ENCODE results near the gene EQTN.
"Not testable (repeated sequence)": the region's sequence is repeated elsewhere in the genome, so short reads cannot be mapped to it uniquely, and the experiment has no call there.

Gene EQTN

DNA sequence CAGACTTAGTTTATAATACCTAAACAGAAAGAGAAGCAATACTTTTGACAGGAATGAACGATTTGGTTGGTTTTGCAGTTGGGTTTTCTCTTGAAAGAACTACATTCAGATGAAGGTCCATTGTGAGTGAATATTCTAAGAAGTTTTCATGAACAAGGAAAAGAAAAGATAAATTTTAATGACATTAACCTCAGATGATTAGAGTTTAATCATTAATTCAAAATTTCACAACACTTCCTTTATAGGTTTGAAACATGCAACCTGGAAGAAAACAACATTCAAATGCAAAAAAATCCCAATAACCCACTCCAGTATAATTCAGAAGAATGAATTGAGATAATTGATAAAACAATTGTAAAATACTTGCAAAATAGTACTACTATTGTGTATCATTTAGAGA is 23.8 kb downstream of the EQTN start:
- Histone ChIP-seq H3K4me1 (ENCODE audit: control insufficient read depth in 2 of 2, insufficient read depth in 2 of 2, low read length in 2 of 2) (no peaks in the 10 kb centered on the region), H3K36me3 (ENCODE audit: control insufficient read depth in 2 of 2, insufficient read depth in 2 of 2, low read length in 2 of 2) (no peaks in the 10 kb centered on the region), H3K9ac (ENCODE audit: low read depth in 1 of 2, low read length in 2 of 2) (no peak overlapping the region), H3K9me3 (ENCODE audit: control insufficient read depth in 2 of 2, low read length in 2 of 2) (no peaks in the 10 kb centered on the region), H3K4me3 (ENCODE audit: low read length in 2 of 2) (no peak overlapping the region), H3K27ac (ENCODE audit: low read depth in 2 of 2, low read length in 2 of 2) (no peak overlapping the region), H3K27me3 (ENCODE audit: control insufficient read depth in 2 of 2, insufficient read depth in 2 of 2, low read length in 2 of 2) (no peaks in the 10 kb centered on the region)

- H3K4me1 ChIP-seq (ENCODE audit: control insufficient read depth in 2 of 2, insufficient read depth in 2 of 2, low read length in 2 of 2) = no peaks in the 10 kb centered on the region
- H3K27me3 ChIP-seq (ENCODE audit: control insufficient read depth in 2 of 2, insufficient read depth in 2 of 2, low read length in 2 of 2) = no peaks in the 10 kb centered on the region
- no peak overlapping the region for H3K27ac ChIP-seq (ENCODE audit: low read depth in 2 of 2, low read length in 2 of 2)
- H3K4me3 ChIP-seq (ENCODE audit: low read length in 2 of 2) = no peak overlapping the region
- H3K36me3 ChIP-seq (ENCODE audit: control insufficient read depth in 2 of 2, insufficient read depth in 2 of 2, low read length in 2 of 2) = no peaks in the 10 kb centered on the region
- H3K9ac ChIP-seq (ENCODE audit: low read depth in 1 of 2, low read length in 2 of 2) = no peak overlapping the region
- no peaks in the 10 kb centered on the region for H3K9me3 ChIP-seq (ENCODE audit: control insufficient read depth in 2 of 2, low read length in 2 of 2)
Measured at GRCh38 chr9:27272103-27272502, 24.8 kb downstream of the EQTN start.

- Histone ChIP-seq H3K4me3 (ENCODE audit: low read length in 2 of 2) (no peak overlapping the region), H3K36me3 (ENCODE audit: control insufficient read depth in 2 of 2, insufficient read depth in 2 of 2, low read length in 2 of 2) (no peaks in the 10 kb centered on the region), H3K27ac (ENCODE audit: low read depth in 2 of 2, low read length in 2 of 2) (no peak overlapping the region), H3K4me1 (ENCODE audit: control insufficient read depth in 2 of 2, insufficient read depth in 2 of 2, low read length in 2 of 2) (no peaks in the 10 kb centered on the region), H3K9ac (ENCODE audit: low read depth in 1 of 2, low read length in 2 of 2) (no peak overlapping the region), H3K27me3 (ENCODE audit: control insufficient read depth in 2 of 2, insufficient read depth in 2 of 2, low read length in 2 of 2) (peaks cover 0 to 3% of the 10 kb centered on the region in 2 donors), H3K9me3 (ENCODE audit: control insufficient read depth in 2 of 2, low read length in 2 of 2) (no peaks in the 10 kb centered on the region)
Measured at GRCh38 chr9:27261517-27262211, 35.3 kb downstream of the EQTN start.

GRCh38 chr9:27260789-27261516 is 36.0 kb downstream of the EQTN start:
- H3K4me3 ChIP-seq (ENCODE audit: low read length in 2 of 2) = no peak overlapping the region
- H3K9me3 ChIP-seq (ENCODE audit: control insufficient read depth in 2 of 2, low read length in 2 of 2) = no peaks in the 10 kb centered on the region
- H3K9ac ChIP-seq (ENCODE audit: low read depth in 1 of 2, low read length in 2 of 2) = no peak overlapping the region
- H3K27me3 ChIP-seq (ENCODE audit: control insufficient read depth in 2 of 2, insufficient read depth in 2 of 2, low read length in 2 of 2) = peaks cover 0 to 3% of the 10 kb centered on the region in 2 donors
- H3K36me3 ChIP-seq (ENCODE audit: control insufficient read depth in 2 of 2, insufficient read depth in 2 of 2, low read length in 2 of 2) = no peaks in the 10 kb centered on the region
- H3K27ac ChIP-seq (ENCODE audit: low read depth in 2 of 2, low read length in 2 of 2) = no peak overlapping the region
- no peaks in the 10 kb centered on the region for H3K4me1 ChIP-seq (ENCODE audit: control insufficient read depth in 2 of 2, insufficient read depth in 2 of 2, low read length in 2 of 2)

- Histone ChIP-seq H3K4me3 (ENCODE audit: low read length in 2 of 2) (no peak overlapping the region), H3K9ac (ENCODE audit: low read depth in 1 of 2, low read length in 2 of 2) (no peak overlapping the region), H3K36me3 (ENCODE audit: control insufficient read depth in 2 of 2, insufficient read depth in 2 of 2, low read length in 2 of 2) (no peaks in the 10 kb centered on the region), H3K27ac (ENCODE audit: low read depth in 2 of 2, low read length in 2 of 2) (no peak overlapping the region), H3K4me1 (ENCODE audit: control insufficient read depth in 2 of 2, insufficient read depth in 2 of 2, low read length in 2 of 2) (no peaks in the 10 kb centered on the region), H3K27me3 (ENCODE audit: control insufficient read depth in 2 of 2, insufficient read depth in 2 of 2, low read length in 2 of 2) (peaks cover 0 to 3% of the 10 kb centered on the region in 2 donors), H3K9me3 (ENCODE audit: control insufficient read depth in 2 of 2, low read length in 2 of 2) (no peaks in the 10 kb centered on the region)
Measured at GRCh38 chr9:27258662-27259061, 38.3 kb downstream of the EQTN start.

- Histone ChIP-seq H3K4me1 (ENCODE audit: control insufficient read depth in 2 of 2, insufficient read depth in 2 of 2, low read length in 2 of 2) (no peaks in the 10 kb centered on the region), H3K36me3 (ENCODE audit: control insufficient read depth in 2 of 2, insufficient read depth in 2 of 2, low read length in 2 of 2) (no peaks in the 10 kb centered on the region), H3K9ac (ENCODE audit: low read depth in 1 of 2, low read length in 2 of 2) (no peak overlapping the region), H3K27me3 (ENCODE audit: control insufficient read depth in 2 of 2, insufficient read depth in 2 of 2, low read length in 2 of 2) (no peaks in the 10 kb centered on the region), H3K4me3 (ENCODE audit: low read length in 2 of 2) (no peak overlapping the region), H3K27ac (ENCODE audit: low read depth in 2 of 2, low read length in 2 of 2) (no peak overlapping the region), H3K9me3 (ENCODE audit: control insufficient read depth in 2 of 2, low read length in 2 of 2) (no peaks in the 10 kb centered on the region)
Measured at GRCh38 chr9:27248702-27249101, 48.2 kb downstream of the EQTN start.

GRCh38 chr9:27247756-27248155 is 49.2 kb downstream of the EQTN start:
- Histone ChIP-seq H3K4me3 (ENCODE audit: low read length in 2 of 2) (no peak overlapping the region), H3K9ac (ENCODE audit: low read depth in 1 of 2, low read length in 2 of 2) (no peak overlapping the region), H3K4me1 (ENCODE audit: control insufficient read depth in 2 of 2, insufficient read depth in 2 of 2, low read length in 2 of 2) (no peaks in the 10 kb centered on the region), H3K27me3 (ENCODE audit: control insufficient read depth in 2 of 2, insufficient read depth in 2 of 2, low read length in 2 of 2) (no peaks in the 10 kb centered on the region), H3K27ac (ENCODE audit: low read depth in 2 of 2, low read length in 2 of 2) (no peak overlapping the region), H3K36me3 (ENCODE audit: control insufficient read depth in 2 of 2, insufficient read depth in 2 of 2, low read length in 2 of 2) (no peaks in the 10 kb centered on the region), H3K9me3 (ENCODE audit: control insufficient read depth in 2 of 2, low read length in 2 of 2) (no peaks in the 10 kb centered on the region)

DNA sequence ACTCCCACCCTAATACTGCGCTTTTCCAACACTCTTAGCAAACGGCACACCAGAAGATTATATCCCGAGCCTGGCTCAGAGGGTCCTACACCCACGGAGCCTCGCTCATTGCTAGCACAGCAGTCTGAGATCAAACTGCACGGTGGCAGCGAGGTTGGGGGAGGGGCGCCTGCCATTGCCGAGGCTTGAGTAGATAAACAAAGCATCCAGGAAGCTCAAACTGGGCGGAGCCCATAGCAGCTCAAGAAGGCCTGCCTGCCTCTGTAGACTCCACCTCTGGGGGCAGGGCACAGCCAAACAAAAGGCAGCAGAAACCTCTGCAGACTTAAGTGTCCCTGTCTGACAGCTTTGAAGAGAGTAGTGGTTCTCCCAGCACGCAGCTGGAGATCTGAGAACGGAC is 57.3 kb downstream of the EQTN start:
- not testable (repeated sequence) for H3K27me3 ChIP-seq (ENCODE audit: control insufficient read depth in 2 of 2, insufficient read depth in 2 of 2, low read length in 2 of 2); H3K27ac ChIP-seq (ENCODE audit: low read depth in 2 of 2, low read length in 2 of 2); H3K9ac ChIP-seq (ENCODE audit: low read depth in 1 of 2, low read length in 2 of 2); H3K9me3 ChIP-seq (ENCODE audit: control insufficient read depth in 2 of 2, low read length in 2 of 2); H3K4me1 ChIP-seq (ENCODE audit: control insufficient read depth in 2 of 2, insufficient read depth in 2 of 2, low read length in 2 of 2); H3K4me3 ChIP-seq (ENCODE audit: low read length in 2 of 2); H3K36me3 ChIP-seq (ENCODE audit: control insufficient read depth in 2 of 2, insufficient read depth in 2 of 2, low read length in 2 of 2)

Measured in mucosa of rectum (tissue), 2 donors.